Inflammatory macrophage treated with lipopolysaccharide for 4 hours (primary cell): ENCODE data around the gene TMEM119.

Source experiments
- DNase-seq: peaks from one replicate; pipeline ENCODE4 v3.0.0-alpha.2; 2020

Gene TMEM119

GRCh38 chr12:108597559-108598471 lies at the start of gene TMEM119:
TSS of gene TMEM119 (minus strand) at chr12:108598084. CDS start at chr12:108592383, 5,701 bp downstream.
- no peak for DNase-seq

- DNase-seq: no peak
Observed at GRCh38 chr12:108646600-108647579, 49.0 kb upstream of the TMEM119 start.

GRCh38 chr12:108645686-108646599 lies 48.1 kb upstream of the TMEM119 start:
- no peak for DNase-seq

DNA sequence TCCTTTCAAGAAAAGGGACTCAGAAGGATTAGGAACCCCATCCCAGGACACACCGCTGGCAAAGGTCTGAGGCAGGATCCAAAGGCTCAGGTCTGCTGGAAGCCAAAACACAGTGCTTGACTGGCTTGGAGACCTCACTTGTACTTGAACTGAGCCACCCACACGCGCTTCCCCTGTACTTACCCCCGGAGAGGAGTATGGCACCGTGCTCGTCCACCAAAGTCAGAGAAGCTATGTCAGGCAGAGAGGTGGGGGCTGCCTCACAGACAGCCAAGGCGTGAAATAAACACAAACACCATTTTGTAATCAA lies 46.9 kb upstream of the TMEM119 start:
- no peak for DNase-seq

GRCh38 chr12:108643941-108644810 lies 46.3 kb upstream of the TMEM119 start:
- DNase-seq: no peak

DNA sequence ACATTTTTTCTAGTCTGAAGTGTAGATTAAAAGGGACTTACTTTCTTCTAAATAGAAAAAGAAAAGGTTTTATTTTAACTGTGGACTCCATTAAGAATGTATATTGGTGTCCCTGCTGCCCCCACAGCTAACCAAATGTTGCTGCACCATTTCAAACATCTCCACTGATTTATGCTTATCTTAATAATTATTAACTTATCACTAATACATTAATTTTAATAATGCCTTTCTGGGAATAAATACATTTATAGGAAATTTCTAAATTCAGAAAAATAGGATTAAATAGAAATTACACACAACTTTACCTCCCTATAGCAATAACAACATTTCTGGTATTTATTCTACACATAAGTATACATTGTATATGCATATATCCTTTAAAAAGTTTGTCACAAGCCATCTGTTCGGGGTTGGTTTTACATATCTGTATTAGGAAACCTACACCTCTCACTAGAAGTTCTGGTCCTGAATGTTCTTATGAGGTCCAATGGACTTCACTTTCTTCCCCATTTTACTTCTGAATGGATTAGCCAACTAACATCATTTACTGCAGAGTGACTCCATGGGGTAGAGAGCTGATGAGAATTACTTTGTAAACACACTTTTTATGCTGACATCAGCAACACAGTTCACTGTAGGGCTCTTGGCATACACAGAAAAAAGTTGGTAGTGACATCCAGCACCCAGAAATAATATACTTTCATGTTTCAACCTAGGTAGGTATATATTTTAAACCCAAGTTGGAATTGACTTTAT lies 45.2 kb upstream of the TMEM119 start:
- no peak for DNase-seq

- no peak for DNase-seq
Observed at GRCh38 chr12:108642269-108642870, 44.5 kb upstream of the TMEM119 start.

DNA sequence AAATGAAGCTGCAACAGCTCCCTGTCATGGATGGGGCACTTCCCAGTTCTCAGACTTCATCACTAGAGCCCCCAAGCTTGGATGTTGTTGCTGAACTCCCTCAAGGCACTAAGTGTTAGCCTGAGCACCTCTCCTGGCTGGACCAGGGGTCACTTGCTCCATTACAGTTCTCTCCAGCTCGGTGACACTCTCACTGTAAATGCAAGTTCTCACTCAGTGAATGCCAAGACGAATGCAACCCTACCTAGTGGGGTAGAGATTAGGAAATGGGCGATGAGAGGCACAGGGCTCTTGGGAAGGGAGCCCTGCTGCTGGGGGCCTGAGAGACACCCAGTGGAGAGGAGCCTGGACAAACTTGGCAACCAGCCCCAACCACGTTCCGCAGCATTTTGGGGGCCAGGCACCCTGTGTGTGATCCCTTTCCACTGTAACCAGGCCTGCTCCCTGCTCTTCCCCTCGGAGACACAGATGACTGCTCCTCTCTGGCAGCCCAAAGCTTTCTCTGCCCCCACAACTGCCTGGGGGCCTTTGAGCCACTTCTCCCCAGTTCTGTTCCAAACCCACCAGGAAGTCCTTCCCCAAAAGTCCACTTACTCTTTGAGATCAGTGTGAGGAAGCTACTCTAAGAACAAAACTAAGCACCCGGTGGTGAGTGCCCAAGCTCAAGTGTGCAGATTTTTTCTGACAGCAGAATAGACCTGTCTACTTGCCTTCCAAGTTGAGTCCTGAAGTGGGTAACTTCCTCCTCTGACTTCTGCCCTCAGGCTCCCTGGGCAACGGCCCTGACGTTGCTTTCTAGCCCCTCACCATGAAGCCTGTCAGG lies 43.8 kb upstream of the TMEM119 start:
- DNase-seq: no peak

DNA sequence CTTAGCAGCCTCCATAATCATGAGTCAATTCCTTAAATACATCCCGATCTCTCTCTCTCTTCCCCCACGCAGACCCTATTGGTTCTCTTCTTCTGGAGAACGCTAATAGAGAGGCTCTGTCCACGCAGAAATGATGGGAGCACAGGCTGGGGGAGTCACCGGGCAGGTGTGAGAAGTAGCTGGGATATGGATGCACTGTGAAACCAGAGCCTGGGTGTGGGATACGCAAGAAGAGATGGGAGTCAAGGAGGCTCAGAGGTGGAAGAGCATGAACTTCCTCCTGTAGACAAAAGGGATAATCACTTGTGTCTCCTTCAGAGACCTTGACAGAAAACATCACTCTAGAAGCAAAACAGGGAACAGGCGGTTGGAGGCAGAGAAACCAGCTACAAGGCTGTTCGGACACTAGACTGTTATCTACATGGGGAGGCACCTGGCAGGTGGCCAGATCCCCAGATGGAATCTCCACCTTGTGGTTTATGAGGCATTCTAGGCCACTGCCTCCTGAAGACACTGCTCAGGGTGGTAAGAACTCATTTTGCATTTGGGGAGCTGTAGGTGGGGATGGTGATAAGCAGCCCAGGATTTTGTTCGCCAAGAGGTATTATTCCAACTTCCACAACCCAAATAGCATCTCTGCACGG lies 43.0 kb upstream of the TMEM119 start:
- no peak for DNase-seq

GRCh38 chr12:108638997-108639822 lies 41.3 kb upstream of the TMEM119 start:
- DNase-seq: no peak

- DNase-seq: peak; percentile 83
Observed at GRCh38 chr12:108638141-108638827, 40.4 kb upstream of the TMEM119 start.

DNA sequence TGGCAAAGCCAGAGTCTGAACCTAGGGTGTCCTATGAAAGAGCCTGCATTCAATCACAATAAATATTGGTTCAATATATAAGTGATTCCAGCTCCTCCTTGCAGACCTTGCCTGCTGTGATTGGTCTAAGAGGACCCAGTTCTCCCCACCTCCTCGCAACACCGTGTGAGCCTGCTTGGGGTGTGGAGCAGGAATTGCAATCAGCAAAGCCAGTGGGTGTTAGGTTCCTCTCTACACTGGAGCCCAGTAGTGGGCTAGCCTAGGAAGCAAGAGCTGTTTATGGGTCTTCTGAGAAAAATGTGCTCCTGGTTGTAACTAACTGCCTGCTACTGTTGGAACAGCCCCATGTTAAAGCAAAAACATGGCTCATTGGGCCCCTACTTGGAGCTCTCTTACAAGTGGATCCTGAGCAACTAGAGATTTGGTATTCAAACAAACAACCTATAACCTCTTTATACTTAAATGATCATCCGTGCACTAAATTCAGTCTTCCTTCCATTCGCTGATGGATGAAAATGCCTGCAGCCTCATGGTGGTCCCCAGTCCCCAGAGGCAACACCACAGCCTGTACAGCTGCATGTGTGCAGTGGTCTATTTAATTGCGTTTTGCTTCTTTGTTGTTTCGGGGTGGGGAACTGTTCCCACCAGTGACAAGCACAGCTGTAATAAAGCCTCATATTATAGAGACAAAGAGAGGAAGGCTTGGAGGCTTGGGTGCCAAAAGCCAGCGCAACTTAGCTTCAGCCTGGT lies 39.5 kb upstream of the TMEM119 start:
- peak; percentile 61 for DNase-seq

DNA sequence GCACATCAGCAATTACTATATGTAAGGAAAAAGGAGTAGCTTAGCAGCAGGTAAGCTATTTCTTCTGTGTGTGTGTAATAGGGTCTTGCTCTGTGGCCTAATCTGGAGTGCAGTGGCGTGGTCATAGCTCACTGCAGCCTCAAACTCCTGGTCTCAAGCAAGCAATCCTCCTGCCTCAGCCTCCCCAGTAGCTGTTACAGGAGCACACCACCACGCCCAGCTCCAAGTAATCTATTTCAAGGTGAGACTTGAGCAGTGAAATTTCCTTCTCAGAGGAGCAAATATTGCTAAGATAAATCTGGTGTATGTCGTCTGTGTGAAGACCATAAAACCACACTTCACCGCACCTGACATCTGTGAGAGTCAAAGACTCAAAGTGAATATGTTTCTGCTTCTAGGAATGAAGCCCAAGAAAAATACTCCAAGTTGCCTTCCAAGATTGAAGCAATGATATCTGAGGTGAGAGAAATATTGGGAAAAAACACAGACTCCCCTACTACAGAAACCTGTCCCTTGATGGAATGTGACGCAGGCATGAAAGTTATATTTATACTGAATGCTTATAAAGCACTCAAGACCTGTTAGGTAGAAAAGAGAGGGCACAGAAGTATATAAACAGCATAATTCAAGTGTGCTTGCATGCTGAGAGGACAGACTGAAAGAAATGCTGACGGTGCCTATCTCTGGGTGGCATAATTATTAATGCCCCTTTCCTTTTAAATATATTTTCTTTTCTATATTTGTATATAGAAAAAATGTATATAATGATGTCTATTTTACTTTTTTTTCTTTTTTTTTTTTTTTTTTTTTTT lies 38.3 kb upstream of the TMEM119 start:
- no peak for DNase-seq

GRCh38 chr12:108635201-108635996 lies 37.5 kb upstream of the TMEM119 start:
- DNase-seq: peak; percentile 71

- peak; percentile 72 for DNase-seq
Observed at GRCh38 chr12:108634341-108634751, 36.5 kb upstream of the TMEM119 start.
